ENCODE measurements around the gene SYS1.

GRCh38 chr20:45340236-45340847, 22.6 kb upstream of the SYS1 start:
- no peak for TF ChIP-seq CTCF (IDR thresholded peaks at IDR 0.05; ENCODE audit: low read depth, low read length, poor library complexity, severe bottlenecking)
- no peak for TF ChIP-seq EZH2phosphoT487 (IDR thresholded peaks at IDR 0.05; ENCODE audit: borderline replicate concordance, low read length)
